Activated CD8-positive, alpha-beta memory T cell treated with anti-CD3 and anti-CD28 coated beads, Interleukin-2, amount 50 U/mL, for 1 hour (primary cell): Measurements from ENCODE around the gene MYO7B.

ENCODE experiments used
- DNase-seq: peaks from one replicate; pipeline ENCODE4 v3.0.0-alpha.2; 2020; ENCODE audit errors: extremely low read depth

The MYO7B gene

GRCh38 chr2:127586746-127587295 lies 51.3 kb downstream of the MYO7B start:
- DNase-seq = no peak

- DNase-seq = no peak
Observed at GRCh38 chr2:127588241-127588640, 52.8 kb downstream of the MYO7B start.

GRCh38 chr2:127589358-127589757 lies 53.9 kb downstream of the MYO7B start:
- DNase-seq = no peak

- DNase-seq = no peak
Observed at GRCh38 chr2:127589841-127590240, 54.4 kb downstream of the MYO7B start.

- DNase-seq = no peak
Observed at GRCh38 chr2:127590386-127591190, 55.1 kb downstream of the MYO7B start.

GRCh38 chr2:127591221-127591923 lies 55.9 kb downstream of the MYO7B start:
- DNase-seq = peak; percentile 24

GRCh38 chr2:127592761-127593227 lies 57.3 kb downstream of the MYO7B start:
- no peak for DNase-seq

- DNase-seq = no peak
Observed at GRCh38 chr2:127593228-127594115, 58.0 kb downstream of the MYO7B start.

GRCh38 chr2:127594116-127594591 lies 58.7 kb downstream of the MYO7B start:
- DNase-seq = no peak

GRCh38 chr2:127596311-127597045 lies 61.0 kb downstream of the MYO7B start:
- DNase-seq = no peak

GRCh38 chr2:127597046-127597983 lies 61.8 kb downstream of the MYO7B start:
- DNase-seq = no peak

- no peak for DNase-seq
Observed at GRCh38 chr2:127597984-127598380, 62.5 kb downstream of the MYO7B start.

- no peak for DNase-seq
Observed at GRCh38 chr2:127598711-127599110, 63.2 kb downstream of the MYO7B start.

GRCh38 chr2:127599211-127599610 lies 63.7 kb downstream of the MYO7B start:
- DNase-seq = no peak

- DNase-seq = no peak
Observed at GRCh38 chr2:127604986-127605385, 69.5 kb downstream of the MYO7B start.

- DNase-seq = no peak
Observed at GRCh38 chr2:127605691-127606263, 70.3 kb downstream of the MYO7B start.

GRCh38 chr2:127606625-127607398 lies 71.3 kb downstream of the MYO7B start:
- DNase-seq = no peak

GRCh38 chr2:127607399-127607908 lies 72.0 kb downstream of the MYO7B start:
- DNase-seq = no peak
